GM19023 (cell line): Measurements from ENCODE around the gene RTEL1.
"Not testable (repeated sequence)": the region's sequence is repeated elsewhere in the genome, so short reads cannot be mapped to it uniquely, and the experiment has no call there.

Source experiments
- ATAC-seq: cut with Tn5 transposase; IDR thresholded peaks from one replicate; pipeline ENCODE4 v1.9.1; 2021; ENCODE audit warnings: mild to moderate bottlenecking, moderate library complexity; ENCODE audit not compliant: unreplicated experiment

Gene RTEL1

DNA sequence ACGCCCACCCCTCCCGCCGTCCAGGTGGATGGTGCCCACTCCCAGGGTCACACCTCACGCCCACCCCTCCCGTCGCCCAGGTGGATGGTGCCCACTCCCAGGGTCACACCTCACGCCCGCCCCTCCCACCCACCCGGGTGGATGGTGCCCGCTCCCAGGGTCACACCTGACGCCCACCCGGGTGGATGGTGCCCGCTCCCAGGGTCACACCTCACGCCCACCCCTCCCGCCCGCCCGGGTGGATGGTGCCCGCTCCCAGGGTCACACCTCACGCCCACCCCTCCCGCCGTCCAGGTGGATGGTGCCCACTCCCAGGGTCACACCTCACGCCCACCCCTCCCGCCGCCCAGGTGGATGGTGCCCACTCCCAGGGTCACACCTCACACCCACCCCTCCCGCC is 7.6 kb upstream of the RTEL1 start:
- not testable (repeated sequence) for ATAC-seq

DNA sequence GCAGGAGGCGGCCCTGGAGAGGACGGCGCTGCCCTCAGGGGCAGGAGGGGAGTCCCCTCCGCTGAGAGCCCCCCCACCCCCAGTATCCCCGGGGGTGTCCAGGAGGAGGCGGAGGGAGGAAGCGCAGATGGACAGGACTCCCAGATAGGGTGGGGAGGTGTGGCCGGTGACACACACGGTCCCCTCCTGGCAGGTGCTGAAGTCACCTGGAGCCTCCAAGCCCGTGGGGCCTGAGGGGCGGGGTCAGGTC is 6.2 kb upstream of the RTEL1 start:
- ATAC-seq, result no peak

DNA sequence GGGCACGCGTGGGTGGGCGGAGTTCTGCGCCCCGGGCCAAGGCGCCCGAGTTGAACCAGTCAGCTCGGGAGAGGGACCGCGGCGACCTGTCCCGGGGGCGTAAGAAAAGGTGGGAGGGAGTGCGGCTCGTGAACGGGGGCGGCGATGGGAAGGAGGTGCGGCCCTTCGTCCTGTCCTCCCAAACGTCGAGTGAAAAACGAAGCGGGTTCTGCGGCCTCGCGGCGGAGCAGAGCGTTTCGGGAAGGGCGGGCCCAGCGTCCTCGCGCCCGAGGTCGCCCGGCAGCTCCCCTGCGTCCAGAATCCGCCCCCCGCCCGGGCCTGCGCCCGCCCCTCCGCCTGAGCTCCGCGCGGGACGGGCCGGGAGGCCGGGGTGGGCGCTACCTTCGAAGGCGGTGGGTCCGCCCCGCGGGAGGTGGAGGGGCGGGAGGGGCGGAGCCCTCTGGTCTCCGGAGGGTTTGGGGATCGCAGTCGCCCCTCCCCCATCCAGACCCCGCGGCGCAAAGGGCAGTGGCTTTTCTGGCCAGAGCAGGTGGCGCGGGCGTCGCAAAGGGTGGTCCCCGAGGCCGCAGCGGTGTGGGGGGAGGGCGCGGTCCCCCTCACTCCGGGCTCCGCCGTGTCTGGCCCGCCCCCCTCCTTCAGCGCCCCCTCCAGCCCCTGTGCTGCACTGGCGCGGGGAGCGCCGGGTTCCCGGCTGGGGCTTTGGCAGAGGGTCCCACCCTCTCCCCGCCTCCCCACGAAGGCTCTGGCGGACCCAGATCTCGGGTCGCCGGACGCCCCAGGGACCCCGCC is 5.7 kb upstream of the RTEL1 start:
- no peak for ATAC-seq

DNA sequence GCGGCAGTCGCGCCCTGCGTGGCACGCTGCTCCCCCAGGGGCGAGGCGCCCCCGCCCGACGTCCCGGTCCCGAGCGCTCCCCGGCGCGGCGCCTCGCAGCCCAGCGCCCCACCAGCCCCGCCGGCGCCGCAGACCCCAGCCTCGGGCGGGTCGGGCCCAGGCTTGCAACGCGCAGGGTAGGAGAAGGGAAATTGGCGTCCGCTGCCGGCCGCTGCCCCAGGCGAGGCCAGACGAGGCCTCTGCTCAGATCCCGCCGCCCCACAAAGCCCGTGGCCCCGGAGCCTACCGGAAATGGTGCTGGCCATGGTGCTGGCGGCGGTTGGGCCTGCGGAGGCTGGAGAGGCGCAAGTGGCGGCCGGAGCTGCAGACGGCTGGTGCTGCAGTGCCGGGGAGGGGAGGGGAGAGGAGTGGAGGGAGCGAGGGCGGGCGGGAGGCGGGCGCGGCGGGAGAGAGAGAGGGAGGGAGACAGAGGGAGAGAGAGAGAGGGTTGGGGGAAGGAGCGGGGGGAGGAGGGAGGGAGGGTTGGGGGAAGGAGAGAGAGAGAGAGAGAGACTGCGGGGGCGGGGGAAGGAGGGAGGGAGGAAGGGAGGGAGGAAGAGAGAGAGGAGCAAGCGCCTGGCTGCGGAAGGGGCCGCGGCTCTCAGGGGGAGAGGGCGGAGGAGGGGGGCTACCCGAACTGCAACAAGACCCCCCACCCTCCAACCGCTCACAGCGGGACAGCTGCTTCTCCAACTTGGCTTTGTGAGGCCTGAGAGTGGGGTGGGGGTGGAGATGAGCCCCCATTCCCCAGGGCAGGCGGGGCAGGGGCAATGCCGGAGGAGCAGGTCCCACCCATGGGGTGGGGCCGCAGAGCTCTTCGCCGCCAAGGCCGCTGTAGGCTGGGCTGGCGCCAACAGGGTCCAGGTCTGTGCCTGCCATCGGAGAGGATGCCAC is 4.8 kb upstream of the RTEL1 start, which contains the start of gene STMN3:
STMN3 (minus strand) TSS at position 384 of the 933 bp plus-strand sequence; CDS start at position 305, 79 bp downstream.
- no peak for ATAC-seq

DNA sequence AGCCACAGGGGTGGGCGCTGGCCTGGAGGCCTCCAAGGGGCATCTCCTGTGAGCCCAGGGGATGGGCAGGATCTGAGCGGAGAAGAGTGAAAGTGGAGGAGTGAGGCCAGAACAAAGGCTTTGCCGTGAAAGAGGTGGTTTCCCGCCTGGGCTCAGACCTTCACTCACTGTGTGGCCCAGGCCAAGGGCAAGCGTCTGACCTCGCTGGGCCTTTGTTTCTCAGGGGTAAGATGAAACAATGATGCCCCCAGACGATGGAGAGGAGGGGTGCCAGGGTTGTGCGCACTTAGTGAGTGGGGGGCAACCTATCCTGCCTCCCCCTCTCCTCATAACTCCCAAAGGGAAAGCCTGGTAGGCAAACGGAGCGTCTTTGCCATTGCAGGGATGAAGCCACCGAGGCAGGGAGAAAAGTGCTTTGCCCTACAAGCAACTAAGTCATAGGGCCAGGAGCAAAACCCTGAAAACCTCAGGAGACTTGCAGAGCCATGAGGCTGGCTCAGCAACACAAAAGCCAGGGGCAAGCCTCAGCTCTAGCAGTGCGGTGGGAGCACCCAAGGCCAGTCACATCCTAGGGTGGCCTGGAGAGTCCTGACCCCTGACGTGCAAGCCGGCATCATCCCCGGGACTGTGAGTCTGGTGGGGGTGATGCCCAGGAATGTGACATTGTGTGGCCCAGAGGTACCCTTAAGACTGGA is 4.0 kb upstream of the RTEL1 start:
- ATAC-seq, result no peak

DNA sequence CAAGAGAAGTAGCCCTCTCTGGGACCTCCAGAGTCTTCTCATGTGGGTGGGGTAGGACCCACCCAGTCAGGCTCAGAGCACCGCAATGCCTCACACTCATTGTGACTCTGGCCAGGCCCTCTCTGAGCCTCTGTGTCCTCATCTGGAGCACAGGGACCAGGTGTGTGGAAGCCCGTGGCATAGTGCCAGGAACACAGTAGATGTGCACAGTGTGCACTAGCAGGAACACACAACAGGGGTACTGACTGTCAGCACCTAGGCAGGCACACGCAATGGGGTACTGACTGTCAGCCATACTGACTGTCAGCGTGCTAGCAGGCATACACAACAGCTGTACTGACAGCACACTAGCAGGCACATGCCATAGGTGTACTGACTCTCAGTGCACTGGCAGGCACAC is 2.9 kb upstream of the RTEL1 start:
- ATAC-seq, result no peak

DNA sequence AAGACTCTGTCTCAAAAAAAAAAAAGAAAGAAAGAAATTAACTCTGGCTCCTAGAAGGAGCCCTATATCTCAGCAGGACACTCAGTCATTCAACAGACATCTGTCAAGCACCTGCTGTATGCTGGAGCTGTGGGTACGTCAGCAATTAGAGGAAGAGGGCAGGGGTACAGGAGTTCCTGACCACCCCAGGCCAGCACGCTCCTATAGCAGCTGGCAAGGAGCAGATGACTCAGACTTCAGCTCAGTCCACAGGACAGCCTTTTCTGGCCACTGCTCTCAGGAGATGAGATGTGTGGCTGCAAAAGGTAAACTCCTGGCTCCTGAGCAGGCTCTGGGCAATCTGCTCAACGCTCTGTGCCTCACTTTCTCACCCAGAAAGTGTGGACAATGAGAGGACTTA is 1.7 kb upstream of the RTEL1 start:
- ATAC-seq, result no peak

DNA sequence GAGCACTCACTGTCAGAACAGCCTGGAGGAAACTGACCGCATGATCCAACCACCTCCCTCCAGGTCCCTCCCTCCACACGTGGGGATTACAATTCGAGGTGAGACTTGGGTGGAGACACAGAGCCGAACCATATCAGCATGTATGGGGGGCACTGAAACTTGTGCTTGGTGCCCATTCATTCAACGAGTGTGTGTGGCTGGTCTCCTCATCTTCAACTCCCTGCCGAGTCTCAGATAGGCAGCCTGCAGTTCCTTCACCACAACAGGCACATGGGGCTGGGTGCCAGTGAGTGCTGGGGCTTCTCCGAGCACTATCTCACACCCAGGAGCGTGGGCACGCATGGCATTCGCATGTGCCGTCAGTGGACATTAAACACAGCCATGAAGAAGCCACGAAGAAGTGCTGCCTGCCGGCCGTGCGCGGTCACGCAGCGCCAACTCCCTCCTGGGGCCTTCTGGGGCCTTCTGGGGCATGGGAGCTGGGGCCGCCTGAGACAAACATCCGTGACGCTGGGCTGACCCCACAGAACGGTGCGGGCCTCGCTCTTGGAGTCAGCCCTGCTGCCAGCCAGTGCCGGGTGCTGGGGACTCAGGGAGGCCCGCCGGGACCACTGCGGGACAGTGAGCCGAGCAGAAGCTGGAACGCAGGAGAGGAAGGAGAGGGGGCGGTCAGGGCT is 714 bp upstream of the RTEL1 start:
- no peak for ATAC-seq

DNA sequence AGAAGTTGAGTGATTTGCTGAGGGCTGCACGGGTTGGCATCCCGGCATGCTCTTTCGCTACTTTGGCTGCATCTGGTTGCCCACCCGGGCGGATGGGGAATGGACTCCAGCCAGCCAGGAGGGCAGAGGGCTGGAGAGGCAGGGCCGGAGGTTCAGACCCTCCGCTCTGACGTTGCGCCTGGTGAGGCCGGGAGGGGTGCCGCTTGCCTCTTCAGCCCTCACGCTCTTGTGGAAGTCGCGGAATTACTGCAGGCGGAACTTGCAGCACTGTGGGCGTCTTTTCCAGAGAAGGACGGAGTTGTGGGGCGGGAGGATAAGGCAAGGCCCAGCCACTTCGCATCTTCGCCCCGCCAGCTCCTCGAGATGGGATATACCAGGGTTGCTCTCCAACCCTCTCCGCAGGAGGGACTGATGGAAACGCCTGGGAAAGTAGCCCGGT is 656 bp downstream of the RTEL1 start:
- peak; percentile 20 for ATAC-seq

DNA sequence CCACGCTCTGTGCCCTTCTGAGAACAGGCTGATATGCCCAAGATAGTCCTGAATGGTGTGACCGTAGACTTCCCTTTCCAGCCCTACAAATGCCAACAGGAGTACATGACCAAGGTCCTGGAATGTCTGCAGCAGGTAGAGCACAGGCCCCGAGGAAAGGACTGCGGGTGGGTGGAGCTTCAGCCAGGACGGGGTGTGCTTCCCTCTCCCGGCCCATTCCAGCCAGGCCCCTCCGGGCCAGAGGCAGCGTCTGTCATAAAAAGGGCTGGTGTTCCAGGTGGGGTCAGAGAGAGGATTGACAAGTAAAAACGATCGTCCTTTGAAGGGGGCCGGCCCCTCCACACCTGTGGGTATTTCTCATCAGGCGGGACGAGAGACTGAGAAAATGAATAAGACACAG is 1.3 kb downstream of the RTEL1 start:
- ATAC-seq, result no peak

DNA sequence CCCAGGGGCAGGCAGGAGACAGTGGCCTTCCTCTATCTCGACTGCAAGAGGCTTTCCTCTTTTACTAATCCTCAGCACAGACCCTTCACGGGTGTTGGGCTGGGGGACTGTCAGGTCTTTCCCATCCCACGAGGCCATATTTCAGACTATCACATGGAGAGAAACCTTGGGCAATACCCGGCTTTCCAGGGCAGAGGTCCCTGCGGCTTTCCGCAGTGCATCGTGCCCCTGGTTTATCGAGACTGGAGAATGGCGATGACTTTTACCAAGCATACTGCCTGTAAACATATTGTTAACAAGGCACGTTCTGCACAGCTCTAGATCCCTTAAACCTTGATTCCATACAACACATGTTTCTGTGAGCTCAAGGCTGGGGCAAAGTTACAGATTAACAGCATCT is 2.1 kb downstream of the RTEL1 start:
- ATAC-seq, result not testable (repeated sequence)

DNA sequence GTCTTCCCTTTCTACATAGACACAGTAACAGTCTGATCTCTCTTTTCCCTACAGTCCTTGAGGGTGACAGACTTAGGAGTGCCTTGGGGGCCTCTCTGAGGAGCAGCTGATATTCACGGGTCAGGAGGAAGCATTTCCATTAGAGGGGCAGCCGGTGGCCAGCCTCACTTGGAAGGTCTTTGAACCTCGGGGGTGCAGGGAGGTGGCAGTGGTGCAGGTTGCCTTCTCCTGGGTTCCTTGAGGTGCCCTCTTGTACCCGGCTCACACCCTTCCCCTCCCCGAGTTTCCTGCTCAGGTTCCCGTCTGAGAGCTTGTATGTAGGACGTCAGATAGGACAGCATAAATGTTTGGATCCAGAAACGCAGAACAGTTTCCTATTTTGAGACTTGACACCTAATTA is 2.5 kb downstream of the RTEL1 start:
- no peak for ATAC-seq

DNA sequence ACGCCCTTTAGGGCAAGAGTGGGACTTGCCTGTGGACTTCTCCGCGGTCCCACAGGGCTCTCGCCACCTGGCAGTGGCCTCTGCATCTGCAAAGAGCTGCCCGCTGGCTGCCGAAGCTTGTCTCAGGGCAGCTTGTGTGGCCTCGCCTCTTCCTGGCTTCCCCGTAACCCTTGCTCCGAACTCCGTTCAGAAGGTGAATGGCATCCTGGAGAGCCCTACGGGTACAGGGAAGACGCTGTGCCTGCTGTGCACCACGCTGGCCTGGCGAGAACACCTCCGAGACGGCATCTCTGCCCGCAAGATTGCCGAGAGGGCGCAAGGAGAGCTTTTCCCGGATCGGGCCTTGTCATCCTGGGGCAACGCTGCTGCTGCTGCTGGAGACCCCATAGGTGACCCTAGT is 3.0 kb downstream of the RTEL1 start:
- no peak for ATAC-seq

DNA sequence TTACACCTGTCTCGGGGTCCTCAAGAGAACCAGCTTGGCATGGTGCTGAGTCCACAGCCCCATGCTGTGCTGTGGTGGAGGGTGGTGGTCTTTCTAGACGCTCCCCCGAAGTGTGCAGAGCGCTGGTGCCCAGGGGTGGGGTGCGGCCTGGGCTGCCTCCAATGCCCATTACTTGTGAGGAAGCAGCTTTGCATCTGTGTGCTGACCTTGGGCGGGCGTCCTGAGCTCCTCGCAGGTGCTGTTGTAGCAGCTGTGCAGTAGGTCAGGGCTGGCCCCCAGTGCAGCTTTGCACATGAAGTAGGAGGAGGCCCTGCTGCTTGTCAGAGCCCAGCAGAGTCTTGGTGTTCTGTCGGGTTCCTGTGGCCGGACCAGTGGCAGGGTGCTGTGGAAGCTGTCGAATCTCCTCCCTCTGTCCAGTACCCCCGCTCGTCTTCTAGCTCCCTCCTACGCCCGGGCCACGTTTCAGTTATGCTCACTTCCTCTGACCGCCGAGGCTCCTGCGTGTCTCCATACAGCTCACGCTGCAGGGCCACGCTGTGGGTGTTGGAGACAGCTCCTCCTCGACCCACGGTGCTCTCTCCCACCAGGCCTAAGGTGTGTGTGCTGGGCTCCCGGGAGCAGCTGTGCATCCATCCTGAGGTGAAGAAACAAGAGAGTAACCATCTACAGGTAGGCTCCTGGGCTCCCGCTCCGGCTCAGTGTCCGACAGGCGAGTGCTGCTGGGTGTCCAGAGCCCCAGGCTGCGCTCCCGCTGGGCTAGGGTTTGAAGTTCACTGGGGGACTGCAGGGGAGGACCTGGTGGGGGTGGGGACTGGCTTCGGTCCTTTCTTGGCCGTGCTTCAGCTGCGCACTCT is 4.1 kb downstream of the RTEL1 start:
- no peak for ATAC-seq

DNA sequence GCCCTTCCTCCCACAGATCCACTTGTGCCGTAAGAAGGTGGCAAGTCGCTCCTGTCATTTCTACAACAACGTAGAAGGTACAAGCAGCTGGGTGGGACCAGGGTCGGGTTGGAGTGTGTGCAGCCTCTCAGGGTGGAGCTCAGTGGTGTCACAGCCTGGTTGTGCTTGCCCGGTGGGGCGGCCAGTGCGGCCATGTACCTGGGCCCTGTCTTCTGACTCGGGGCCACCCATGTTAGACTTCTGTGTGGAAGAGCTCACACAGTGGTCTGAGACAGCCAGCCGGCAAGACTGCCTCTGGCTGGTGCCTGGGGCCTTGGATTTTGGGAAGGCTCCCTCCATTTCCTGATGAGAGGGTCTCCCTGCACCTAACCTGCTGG is 4.7 kb downstream of the RTEL1 start:
- ATAC-seq, result no peak

DNA sequence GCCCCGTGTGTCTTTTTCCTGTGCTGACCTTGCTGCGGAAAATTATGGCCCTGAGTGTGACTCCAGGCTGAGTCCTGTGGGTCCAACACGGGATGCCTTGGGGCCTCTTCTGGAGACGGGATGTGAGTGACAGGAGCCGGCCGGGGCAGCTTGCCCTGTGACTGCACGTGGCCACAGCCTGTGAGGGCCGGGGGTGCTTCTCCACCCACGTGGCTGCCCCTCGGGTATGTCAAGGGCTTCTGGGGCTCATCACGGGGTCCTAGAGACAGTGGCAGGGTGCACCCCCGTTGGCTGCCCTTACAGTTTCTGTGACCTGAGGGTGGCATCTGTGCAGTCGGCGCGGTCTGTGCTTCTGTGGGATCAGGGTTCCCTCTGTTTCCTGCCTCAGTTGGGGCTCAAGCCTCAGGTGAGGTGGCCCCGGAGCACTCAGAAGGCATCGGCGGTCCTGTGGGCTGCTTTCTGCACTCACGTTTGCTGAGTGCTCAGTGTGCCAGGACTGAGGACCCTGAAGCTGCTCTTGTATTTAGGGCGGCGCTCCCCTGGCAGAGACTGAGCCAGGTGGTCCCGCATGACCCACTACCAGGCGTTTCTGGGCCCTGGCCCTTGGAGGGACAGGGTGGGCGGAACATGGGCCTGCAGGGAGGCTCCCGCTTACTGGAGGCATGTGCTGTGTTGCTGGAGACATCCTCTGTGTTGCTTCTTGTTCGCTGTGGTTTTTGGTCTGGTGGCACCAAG is 5.4 kb downstream of the RTEL1 start:
- no peak for ATAC-seq

DNA sequence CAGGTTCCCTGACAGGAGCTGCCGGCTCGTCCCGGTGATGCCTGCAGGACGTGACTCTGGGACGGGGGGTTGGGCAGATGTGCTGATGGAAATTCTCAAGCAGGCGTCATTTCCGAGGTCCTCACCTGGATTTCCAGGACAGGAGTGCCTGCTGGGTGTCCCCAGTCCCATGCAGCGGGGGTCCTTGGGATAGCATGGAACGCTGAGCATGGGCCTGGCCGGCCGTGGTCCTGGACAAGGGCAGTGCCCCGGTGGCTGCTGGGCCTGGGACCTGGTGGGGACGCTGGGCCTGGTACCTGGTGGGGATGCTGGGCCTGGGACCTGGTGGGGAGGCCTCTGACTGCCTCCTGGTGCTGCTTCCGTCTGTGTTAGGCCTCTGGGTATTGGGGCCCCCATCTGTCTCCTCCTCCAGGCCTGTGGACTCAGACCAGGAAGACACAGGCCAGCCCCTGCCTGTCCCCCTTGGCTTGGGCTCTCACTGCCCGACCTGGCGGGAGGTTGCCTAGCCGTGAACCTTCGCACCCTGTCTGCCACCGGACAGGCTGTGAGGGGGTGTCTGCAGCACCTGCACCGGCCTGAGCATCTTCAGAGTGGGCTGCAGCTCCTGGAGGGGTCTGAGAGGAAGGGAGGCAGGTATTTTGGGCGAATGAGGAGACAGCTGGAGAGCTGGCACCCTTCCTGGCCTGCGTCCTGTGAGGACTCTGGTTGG is 6.2 kb downstream of the RTEL1 start:
- ATAC-seq, result no peak

DNA sequence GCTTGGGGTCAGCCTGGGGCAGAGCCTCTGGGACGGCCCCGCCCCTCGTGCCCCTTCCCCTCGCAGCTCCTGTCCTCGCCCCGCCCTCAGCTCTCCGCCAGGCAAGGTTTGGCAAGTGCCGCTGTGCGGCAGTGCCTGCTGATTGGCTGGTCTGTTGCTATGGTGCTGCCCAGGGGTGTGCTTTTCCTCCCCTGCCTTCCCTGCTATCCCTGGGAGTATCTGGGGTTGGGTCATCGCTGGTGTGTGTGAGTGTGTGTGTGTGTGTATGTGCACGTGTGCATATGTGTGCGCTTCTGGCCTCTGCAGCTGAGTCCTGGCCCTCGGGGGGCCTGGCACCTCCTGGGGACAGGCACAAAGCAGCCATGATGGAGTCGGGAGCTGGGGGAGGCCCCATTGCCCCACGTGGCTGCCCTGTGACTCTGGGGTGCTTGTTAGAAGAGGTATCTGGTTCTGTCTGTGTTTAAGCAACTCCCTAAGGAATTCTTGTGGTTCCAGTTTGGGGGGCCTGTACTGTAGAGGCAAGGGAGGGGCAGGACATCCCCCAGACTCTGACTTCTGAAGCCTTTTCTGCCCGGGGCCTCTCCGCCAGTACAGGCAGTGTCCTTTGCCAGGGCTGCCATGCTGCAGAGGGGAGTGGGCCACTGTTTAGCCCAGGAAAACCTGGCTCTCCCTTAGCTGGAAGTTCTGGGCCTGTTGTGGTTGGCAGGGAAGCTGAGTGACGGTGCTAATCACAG is 6.9 kb downstream of the RTEL1 start:
- no peak for ATAC-seq
